ENCODE data around the gene PPIL6.
"Not testable (repeated sequence)": the region's sequence is repeated elsewhere in the genome, so short reads cannot be mapped to it uniquely, and the experiment has no call there.

Gene PPIL6

DNA sequence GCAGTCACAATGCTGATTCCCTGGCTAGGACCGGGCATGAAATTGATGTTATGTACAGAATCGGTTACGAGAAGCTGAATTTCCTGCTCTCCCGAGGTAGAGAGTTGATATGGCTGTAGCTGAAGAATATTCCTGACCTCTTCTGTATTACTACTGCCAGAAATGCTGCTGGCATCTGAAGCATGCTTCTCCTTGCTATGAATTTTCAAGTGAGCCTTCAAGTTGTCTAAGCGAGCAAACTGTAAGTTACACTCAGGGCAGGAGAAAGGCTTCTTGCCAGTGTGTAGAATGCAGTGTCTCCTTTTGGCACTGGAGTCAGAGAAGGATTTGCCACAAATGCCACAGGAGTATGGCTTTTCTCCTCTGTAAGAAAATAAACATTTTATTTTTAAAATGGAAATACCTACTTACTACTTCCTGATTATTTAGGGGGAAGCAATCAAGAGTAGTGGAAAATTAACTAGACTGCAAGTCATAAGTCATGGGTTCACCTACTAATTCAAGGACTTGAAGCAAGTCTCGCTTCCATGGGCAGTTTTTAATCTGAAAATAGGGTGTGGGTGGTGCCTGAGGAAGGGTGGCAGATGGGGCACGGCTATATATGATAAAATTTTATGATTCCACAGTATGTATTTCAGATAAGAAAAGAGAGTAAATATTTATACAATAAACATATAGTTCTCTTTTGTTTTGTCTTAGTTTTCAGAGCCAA is 25.9 kb upstream of the PPIL6 start:
- DNase-seq: no peak

DNA sequence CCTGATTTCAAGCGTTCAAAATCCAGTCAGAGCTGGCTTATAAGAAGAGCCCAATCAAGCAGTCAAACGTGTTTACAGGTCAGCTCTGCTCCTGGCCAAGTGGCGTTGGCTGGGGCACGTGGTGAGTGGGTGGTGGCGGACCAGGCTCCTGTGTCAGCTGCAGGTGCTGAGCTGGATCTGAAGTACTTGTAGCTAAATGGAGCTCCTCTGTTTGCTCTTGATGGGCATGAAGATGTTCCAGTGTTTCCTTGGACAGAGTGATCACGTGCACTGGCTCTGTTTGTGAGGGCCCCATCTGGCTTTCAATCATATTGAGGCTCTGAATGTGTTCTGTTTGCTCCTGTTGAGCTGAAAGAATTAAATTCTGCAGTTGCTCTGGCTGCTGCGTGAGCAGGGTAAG is 25.3 kb upstream of the PPIL6 start:
- DNase-seq: no peak

DNA sequence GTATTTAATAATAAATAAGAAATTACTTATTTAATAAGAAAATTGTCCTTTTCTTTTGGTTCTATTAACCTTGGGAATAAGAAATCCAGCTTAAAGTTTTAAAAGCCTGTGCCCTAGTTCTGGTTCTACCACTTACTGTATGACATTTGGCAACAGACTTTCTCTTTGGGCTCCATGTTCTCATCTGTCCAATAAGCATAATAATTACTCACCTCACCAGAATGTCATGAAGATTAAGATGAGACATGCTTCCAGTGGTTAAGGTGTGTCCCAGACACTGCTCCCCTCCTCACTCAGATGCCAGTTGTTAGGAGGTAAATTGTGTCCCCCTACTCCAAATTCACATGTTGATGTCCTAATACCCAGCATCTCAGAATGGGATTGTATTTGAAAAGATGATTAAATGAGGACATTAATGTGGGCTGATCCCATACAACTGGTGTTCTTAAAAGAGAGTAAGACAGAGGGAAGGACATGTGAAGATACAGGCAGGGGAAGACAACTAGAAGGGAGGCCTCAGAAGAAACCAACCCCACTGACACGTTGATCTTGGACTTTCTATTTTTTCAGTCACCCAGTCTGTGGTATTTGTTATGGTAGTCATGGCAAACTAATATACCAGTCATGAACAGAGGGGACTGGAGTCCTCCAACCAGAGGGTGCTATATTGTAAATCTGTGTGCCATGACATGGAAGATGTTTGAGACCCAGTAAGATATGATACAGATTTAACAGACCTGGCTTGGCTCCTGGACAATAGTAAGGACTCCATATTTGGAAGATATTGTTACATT is 21.5 kb upstream of the PPIL6 start:
- no peak for DNase-seq

DNA sequence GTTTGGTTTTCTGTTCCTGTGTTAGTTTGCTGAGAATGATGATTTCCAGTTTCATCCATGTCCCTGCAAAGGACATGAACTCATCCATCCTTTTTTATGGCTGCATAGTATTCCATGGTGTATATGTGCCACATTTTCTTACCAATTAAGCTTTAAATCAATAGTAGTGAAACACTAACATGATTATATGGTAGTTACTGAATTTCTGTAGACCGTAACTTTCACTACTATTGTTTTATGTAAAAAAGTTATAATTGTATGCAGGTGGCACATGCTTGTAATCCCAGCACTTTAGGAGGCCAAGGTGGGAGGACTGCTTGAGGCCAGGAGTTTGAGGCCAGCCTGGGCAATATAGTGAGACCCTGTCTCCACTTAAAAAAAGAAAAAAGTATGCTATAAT is 20.8 kb upstream of the PPIL6 start:
- DNase-seq: not testable (repeated sequence)

DNA sequence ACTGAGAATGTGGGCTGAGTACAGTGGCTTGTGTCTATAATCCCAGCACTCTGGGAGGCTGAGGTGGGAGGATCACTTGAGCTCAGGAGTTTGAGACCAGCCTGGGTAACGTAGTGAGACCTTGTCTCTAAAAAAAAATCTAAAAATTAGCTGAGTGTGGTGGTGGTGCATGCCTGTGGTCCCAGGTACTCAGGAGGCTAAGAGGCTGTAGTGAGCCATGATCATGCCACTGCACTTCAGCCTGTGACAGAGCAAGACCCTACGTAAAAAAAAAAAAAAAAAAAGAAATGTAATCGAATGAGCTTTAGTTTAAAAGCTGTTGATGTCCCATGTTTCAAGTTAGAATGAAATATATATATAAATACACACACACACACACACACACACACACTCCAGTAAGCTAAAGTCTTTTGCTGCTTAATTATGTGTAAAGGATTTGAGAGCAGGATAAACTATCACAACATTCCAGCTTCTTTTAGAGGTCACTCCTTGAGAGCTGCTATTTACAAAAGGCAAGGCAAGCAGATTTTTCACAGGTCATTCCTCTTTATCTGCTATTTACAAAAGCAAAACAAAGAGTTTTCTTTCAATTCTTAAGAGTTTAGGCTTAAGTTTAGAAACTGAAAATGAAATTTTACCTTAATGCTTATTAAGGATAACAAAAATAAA is 19.9 kb upstream of the PPIL6 start:
- no peak for DNase-seq

DNA sequence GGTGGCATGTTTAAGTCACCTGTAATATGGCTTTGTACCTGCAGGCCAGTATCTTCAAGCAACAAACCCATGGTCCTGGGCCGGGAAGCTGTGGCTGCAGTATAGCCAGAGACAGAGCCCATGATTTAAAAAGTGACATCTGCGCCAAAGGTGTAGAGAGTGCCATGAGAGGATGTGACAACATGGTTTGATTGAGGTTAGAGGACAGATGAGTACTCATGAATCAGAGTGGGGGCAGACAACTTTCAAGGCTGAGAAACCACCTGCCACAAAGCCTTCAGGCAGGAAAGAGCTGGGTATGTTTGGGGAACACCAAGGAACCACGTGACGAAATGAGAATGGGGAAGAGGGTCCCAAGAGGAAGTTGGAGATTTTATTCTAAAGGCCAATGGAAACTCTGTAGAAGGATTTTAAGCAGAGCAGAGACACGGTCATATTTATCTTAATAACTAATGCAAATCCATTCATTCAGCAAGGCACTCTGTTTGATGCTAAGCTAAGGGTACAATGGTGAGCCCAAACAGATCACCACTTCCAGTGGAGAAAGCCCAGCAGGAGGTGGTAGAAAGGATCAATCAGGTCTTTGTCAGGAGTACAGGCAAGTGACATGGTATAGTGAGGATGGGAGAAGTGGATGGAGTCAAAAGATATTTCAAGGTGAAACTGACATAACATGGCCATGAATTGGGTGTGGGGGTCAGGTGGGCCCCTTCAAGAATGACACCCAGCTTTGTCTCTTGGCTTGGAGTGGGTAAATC is 18.5 kb upstream of the PPIL6 start:
- no peak for DNase-seq

DNA sequence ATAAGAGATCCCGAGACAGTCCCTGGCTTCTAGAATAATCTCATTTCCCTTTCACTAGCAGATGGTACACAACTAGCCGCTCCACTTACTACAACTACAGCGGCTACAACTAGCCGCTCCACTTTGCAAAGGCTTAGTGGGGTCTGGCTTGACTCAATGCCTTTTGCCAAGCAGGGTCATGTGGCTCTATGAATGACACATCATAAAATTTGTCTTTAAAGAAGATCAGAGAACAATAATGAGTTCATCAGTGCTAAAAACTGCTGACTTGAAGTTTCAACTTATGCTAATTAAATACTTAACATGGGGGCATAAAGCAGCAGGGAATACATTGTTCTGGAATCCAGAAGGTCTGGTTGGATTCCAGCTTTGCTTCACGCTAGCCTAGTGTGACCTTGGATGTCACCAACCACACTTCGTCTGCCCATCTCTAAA is 17.2 kb upstream of the PPIL6 start:
- no peak for DNase-seq

DNA sequence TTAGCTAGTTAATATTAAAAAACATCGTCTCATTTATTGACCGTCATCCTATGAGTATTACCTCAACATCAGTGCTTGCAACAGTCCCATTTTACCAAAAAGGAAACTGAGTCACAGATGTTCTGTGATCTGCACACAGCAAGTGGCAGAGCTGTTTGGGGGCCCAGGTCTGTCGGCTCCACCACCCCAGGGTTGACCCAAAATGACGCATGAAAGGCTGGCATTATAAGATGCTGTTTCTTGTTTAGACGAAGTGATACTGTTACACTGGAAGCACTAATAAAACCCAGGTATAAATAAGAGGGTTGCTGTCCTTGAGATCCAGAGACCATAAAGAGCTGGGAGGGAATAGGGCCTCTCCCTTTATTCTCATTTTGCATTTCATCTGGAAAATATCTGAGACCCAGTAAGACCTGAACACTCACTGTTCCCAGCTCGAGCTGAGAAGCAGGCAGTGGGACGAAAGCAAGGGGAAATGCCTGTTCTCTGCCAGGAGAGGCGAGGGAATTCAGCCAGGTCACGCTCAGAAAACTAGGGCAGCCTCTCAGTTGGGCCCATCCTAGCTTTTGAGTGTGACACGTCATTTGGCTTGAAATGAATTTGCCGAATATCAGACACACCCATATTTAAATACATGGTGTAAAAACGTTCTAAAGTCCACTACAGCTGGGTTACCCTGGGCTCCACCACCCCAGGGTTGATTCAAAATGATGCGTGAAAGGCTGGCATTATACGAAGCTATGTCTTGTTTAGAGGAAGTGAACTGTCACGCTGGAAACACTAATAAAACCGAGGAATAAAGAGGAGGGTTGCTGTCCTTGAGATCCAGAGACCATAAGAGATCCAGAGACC is 16.5 kb upstream of the PPIL6 start:
- DNase-seq: no peak

DNA sequence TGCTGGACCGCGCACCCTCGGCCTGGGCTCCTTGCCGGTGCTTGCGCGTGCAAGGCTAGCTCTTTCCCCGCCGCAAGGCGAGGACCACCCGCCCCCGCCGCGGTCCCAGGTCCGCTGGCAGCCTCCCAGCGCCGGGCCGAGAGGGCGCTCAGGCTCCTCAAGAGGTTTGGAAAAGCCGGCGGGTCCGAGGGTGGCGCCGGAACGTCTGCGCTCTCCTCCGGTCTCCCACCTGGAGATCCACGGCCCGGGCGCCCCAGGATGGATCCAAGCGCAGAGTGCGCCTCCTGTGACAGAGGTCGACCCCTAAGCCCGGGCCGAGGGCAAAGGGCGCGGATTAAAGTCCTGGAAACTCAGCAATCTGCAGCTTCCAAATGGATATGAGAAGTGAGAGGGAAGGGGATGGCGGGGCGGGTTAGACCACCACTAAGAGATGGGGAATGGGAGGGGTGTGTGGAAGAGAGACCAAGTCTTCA is 15.7 kb upstream of the PPIL6 start:
- DNase-seq: no peak

DNA sequence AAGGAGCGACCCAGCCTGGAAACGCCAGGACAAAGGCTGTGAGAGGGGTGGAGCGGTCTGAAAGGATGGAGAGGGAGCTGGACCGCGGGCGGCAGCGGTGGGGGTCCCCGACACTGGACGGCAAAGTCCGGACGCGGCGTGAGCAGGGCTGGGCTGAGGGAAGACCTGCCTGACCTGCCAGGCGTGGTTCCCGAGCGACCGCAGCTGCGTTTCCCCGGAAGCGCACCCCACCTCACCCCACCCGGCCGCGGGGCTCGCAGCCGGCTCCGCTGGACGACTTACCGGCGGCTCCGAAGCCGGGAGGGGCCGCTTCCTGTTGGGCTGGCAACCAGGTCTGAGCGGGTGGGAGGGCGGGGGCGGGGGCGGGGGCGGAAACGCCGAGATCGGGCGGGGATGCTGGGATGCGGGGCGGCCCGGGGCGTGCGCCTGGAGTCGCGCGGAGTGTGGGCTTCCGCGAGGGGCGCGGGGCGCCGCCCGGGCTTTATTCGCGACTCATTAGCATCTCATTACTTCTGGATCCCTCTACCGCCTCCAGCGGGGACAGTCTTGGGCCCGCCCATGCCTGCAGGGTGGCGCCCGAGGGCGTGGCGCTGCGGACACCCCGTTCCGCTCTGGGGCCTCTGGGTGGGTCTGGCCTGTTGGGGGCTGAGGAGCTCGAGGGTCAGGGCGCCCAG is 15.1 kb upstream of the PPIL6 start, which contains the start of gene MICAL1:
MICAL1 (minus strand) TSS at position 336 of the 674 bp plus-strand sequence. CDS start 1,576 bp downstream, outside the sequence.
- no peak for DNase-seq

DNA sequence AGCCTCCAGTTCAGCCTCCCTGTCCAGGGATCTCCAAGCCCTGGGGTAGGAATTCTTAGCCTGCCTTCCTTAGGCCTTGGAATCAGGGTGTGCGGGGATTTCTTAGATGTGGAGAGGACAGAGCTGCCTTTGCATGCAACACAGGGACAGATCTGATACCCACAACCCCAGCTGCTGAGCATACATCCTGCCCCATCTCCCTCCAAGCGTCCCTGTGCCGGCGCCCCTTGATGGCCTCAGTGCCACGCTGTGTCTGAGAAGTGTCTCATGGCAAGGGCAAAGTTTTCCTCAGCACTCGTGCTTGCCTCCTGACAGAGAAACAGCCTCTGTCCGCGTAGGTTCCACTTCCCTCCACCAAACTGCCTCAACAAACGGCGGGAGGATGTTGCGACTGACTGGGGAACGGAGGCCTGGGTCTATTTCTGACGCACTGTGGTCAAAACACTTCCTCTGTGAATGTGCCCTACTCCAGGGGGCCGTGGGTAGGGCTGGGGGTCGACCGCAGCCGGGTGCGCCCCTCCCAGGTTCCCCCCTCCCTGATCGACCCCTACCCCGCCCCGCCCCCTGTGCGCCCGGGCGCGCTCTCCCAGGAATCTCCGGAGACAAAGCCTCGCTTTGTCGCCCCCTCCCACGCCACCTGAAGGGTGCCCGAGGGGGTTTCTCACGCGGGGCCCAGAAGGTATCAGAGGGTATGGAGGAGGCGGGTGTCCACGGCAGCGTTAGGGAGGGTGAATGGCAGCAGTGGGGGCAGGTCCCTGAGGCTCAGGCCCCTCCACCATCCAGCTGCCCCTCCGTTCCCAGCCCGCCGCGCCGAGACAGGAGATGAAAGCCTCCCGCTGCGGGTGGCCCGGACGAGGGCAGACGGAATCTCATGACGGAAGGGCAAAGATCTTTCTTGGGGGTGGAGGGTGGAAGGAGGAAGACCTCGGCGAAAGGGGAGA is 14.3 kb upstream of the PPIL6 start:
- DNase-seq: no peak

DNA sequence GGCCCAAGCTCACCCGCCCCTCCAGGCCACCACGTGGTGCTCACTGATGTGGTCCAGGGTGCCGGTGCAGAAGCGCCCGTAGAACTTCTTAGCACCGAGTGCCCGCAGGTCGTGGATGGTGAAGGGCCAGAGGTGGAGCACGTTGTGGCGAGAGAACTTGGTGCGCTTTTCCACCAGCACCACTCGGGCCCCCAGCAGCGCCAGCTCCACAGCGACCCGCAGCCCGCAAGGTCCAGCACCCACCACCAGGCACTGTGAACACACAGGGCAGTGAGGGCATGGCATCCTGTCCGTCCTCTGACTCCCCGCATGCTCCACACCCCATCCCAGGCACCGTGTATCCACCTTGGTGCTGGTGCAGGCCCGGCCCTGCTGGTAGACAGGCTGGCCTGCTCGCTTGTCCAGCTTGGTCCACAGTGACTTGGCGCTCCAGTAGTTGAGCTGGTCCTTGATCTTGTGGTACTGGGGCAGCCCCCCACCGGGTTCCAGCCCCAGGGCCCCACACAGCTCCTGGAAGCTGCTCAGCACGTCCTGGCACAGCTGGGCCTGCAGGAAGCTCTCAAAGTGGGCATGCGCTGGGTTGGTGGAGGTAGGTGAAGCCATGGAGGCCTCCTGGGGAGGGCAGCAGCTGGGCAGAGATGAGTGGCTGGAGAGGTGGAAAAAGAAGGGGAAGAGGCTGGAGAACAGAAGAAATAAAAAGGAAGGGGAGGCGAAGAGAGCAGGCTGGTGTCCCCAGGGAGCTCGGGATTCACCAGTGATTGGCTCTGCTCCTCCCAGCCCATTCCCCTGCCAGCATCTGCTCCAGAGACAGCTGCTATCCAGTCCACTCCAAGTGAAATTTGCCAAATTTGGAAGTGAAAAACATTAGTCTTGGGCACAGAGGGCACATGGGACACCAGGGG is 13.4 kb upstream of the PPIL6 start:
- no peak for DNase-seq

DNA sequence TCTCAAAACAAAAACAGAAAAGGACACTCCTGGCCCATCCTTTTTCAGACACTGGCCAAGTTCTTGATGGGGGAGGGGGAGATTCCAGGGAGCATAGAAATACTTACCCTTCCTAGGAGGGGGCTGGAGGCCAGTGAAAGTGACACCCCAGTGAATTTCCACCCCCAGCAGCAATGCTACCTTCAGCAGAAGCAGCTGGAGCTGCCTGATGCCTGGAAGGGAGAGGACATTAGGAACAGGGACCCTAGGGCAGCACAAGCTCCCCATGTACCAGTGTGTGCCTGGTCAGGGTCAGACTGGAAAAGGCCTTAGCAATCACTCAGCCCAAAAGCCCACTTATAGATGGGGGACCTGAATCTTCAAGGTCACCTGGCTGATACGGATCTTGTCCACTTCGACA is 12.7 kb upstream of the PPIL6 start:
- no peak for DNase-seq

DNA sequence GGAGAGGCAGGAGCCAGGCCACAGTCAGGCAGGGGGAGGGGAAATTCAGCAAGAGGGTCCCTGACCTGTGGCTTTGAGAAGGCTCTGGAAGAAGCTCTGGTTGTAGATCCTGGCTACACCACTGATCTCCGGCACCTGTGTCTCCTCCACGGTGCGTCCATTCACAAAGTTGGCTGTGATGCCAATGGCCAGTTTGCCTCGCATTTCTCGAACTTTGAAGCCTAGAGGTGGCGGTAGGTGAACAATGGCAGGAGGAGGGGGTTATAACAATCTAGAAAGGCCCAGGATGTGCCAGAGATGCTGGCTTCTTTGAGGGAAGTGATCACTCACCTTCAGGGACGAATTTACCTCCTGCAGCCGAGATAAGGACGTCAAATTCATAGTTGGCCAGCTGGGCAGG is 11.8 kb upstream of the PPIL6 start:
- no peak for DNase-seq

DNA sequence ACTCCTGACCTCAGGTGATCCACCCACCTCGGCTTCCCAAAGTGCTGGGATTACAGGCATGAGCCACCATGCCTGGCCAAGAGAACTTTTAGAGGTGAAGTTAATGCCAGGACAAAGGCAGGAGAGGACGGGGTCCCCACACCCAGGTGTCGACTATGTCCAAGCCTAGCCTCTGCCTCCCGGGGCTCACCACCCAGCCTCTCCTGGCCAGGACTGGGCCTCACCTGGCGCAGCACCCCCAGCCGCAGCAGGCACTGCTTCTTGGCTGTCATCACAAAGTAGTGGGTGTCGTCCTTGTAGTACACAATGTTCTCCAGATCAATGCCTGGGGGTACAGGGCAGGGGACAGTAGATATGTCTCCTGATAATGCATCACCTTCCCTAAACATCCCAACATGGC is 10.9 kb upstream of the PPIL6 start:
- no peak for DNase-seq

DNA sequence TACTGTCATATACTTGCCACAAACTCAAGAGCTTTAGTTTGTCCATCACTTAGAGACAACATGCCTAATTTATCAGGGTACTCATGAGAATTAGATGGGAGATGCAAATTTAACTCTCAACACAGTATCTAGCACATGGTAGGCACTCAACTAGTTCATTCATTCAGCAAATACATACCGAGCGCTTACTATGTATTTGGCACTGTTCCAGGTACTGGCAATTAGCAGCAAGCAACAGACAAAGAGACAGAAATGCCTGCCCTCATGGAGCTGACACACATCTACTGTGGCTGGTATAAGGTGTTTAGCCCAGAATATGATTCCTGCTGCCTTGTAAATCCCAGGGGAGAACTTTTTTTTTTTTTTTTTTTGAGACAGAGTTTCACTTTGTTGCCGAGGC is 10.4 kb upstream of the PPIL6 start:
- no peak for DNase-seq

DNA sequence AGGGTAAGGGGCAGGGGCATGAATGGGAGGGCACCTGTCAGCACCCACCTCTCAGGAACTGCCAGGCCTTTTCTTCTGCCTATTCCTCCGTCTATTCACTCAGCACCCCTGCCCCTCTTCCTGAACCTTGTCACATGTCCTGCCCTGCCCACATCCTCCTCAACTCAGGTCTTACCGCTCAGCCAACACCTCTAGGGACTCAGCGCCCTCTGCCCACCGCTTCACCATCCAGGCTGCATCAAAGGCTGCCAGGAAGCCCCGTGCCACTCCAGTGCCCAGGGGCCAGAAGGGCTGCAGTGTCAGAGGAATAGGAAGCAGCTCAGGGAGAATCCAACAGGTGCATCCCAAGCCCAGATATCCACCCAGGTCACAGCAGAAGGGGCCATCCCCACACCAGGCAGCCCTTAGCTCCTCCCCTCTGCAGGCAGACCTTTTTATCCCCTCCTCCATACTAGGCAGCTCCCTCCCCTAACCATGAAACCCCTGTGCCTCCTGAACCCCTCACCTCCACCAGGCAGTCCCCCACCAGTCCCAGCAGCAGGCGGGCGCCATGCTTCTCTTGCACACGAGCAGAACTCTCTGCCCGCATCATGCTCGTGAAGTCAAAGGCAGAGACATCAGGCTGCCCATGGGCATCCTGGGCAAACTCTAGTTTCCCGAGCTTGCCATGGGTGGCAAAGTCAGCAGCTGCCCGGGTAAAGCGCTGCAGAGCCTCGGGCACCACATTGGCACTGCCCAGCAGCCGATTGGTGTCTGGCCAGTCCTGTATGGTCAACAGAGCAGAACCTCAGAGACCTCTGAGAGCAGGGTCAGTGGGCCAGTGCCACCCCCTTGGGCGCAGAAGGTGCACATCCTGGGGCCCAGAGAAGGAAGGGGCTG is 9.6 kb upstream of the PPIL6 start:
- no peak for DNase-seq
